ENCODE measurements around the gene STK17B. TPM values are rescaled to one million over a fixed set of nuclear protein-coding genes. Genes with fewer than 3 reads are reported as not detected.

Gene STK17B
- polyA plus RNA-seq, 2 of the 4 experiments (the other 2 are of a cell fraction): 4.0 to 9.2 TPM

DNA sequence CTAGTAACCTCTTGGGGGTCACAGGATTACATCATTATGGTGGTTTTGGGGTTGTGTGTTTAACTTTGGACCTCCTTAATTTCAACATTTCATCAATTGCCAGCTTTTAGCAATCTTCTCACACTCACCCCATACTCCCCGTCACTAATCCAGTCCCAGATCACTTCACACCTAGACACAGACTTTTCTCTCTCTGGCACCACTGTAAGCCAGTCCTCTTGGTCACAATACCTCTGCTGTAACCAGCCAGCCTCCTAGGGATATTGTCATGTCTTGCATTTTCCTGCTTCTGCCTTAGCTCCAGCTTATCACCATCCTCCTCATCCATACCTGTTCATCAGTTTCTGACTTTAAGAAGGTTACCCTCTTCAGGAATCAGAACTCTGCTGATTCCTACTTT lies 1.6 kb upstream of the STK17B start (continued):
- TF ChIP-seq REST (IDR thresholded peaks at IDR 0.05): no peak
- TF ChIP-seq, protein P1, sequence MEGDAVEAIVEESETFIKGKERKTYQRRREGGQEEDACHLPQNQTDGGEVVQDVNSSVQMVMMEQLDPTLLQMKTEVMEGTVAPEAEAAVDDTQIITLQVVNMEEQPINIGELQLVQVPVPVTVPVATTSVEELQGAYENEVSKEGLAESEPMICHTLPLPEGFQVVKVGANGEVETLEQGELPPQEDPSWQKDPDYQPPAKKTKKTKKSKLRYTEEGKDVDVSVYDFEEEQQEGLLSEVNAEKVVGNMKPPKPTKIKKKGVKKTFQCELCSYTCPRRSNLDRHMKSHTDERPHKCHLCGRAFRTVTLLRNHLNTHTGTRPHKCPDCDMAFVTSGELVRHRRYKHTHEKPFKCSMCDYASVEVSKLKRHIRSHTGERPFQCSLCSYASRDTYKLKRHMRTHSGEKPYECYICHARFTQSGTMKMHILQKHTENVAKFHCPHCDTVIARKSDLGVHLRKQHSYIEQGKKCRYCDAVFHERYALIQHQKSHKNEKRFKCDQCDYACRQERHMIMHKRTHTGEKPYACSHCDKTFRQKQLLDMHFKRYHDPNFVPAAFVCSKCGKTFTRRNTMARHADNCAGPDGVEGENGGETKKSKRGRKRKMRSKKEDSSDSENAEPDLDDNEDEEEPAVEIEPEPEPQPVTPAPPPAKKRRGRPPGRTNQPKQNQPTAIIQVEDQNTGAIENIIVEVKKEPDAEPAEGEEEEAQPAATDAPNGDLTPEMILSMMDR (IDR thresholded peaks at IDR 0.05): no peak

DNA sequence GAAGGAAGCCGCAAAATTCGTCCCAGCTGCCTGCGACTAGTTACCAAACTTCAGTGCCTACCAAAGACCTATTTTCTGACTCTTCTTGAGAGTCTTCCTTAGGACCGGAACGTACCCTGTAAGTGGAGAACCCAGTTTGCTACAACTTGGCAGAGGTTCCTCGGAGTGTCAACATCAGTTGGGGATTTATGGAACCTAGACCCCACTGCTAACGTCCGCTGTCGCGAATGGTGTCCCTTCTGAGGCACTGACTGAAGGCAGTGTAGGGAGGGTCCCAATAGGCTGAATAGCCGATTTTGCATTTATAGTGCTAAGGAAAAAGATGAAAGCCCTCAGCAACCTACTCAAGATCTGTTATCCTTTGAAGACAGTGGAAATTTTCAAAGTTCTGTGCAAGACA lies 568 bp upstream of the STK17B start:
- H3K4me1 ChIP-seq: peaks cover 29% of the 10 kb centered on the region
- TF ChIP-seq CBX2 (IDR thresholded peaks at IDR 0.05; ENCODE audit: borderline replicate concordance, low read depth) (no peak), HOXB13 (CRISPR knock-in tag; IDR thresholded peaks at IDR 0.05; ENCODE audit: low read depth) (no peak), HOXA7 (CRISPR knock-in tag; IDR thresholded peaks at IDR 0.05) (no peak), EHMT2 (IDR thresholded peaks at IDR 0.05; ENCODE audit: low read depth) (no peak), USF2 (IDR thresholded peaks at IDR 0.05) (no peak), SMC3 (IDR thresholded peaks at IDR 0.05) (no peak), MAZ (IDR thresholded peaks at IDR 0.05; ENCODE audit: borderline replicate concordance, low read depth, low read length) (no peak), HES2 (IDR thresholded peaks at IDR 0.05) (no peak), TFCP2L1 (CRISPR knock-in tag; IDR thresholded peaks at IDR 0.05) (no peak), HEYL (CRISPR knock-in tag; IDR thresholded peaks at IDR 0.05) (no peak), HDAC2 (IDR thresholded peaks at IDR 0.05) (no peak), EHF (CRISPR knock-in tag; IDR thresholded peaks at IDR 0.05) (no peak)
- H3K27ac ChIP-seq: peak overlapping the region; percentile 64 to 91
- H3K9me3 ChIP-seq: no peaks in the 10 kb centered on the region
- peak overlapping the region; percentile 79 for H3K4me2 ChIP-seq
- DNase-seq (ENCODE audit: low read depth in 1 of 2, low spot score in 1 of 2): no peak
- CTCF ChIA-PET: no interaction called here
- 32% methylated on average over 11 of the region's 11 CpGs for WGBS (ENCODE audit: missing lambda C conversion rate)
- H3K4me3 ChIP-seq: peak overlapping the region; percentile 90
- ATAC-seq: peak in 1 of 2 experiments; percentile 2; a peak in 2 of 6 replicates
- POLR2A ChIA-PET: interaction anchor here (0.6 to 1.5 kb wide), 5 partner anchors 12 to 712 kb away, joined by 3 to 11 read pairs (median 6); partner anchors contain the start of gene DNAH7
- FAIRE-seq: no peak

DNA sequence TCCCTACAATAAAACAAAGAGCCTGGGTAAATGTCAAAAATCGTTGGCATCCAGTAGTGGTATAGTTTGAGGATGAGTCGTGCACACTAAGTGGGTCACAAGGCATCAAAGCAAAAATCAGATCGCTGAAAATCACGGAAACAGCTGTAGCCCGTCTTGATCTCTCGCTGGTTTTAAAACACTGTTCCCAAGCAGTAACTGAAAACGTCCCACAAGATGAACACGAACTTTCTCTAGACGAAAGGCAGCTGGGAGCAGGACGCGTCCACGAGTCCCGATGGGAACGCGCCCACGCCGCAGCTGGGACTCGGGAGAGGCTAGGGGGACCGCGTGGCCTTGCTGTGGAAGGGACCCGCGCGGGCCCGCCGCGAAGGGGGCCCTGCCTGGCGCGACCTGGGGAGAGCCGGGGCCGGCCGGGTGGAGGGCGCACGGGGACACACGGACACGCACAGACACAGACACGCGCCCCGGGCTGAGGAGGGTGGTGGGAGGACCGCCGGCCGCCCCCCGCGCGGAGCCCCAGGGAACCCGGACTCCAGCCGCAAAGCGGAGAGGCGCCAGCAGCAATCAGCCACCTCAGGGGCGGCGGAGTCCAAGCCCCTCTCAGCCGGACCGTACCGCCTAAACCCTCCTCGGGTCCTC lies 651 bp downstream of the STK17B start:
- FAIRE-seq (no peak), ATAC-seq (peak; percentile 60 to 65), DNase-seq (ENCODE audit: low read depth in 1 of 2, low spot score in 1 of 2) (peak in 1 of 2 experiments; percentile 31)
- 3% methylated on average over 39 of the region's 54 CpGs for WGBS (ENCODE audit: missing lambda C conversion rate)
- Histone ChIP-seq H3K9me3 (no peaks in the 10 kb centered on the region), H3K4me1 (peaks cover 32% of the 10 kb centered on the region), H3K27ac (peak overlapping the region; percentile 82 to 91), H3K4me3 (peak overlapping the region; percentile 90), H3K4me2 (peak overlapping the region; percentile 79)
- ChIA-PET CTCF (interaction anchor here (0.6 to 1.9 kb wide), 4 partner anchors 90 to 1207 kb away, joined by 3 to 6 read pairs (median 6); no protein-coding TSS in a partner anchor), POLR2A (interaction anchor here (0.6 to 1.5 kb wide), 8 partner anchors 11 to 106 kb away, joined by 3 to 11 read pairs (median 4); partner anchors contain the start of gene DNAH7)
- TF ChIP-seq REST (IDR thresholded peaks at IDR 0.05): no peak
- TF ChIP-seq ZSCAN20 (CRISPR knock-in tag; IDR thresholded peaks at IDR 0.05): no peak
- TF ChIP-seq EHMT2 (IDR thresholded peaks at IDR 0.05; ENCODE audit: low read depth): no peak
- no peak for TF ChIP-seq POLR2AphosphoS2 (conservative IDR thresholded peaks at IDR 0.05; ENCODE audit: low read length)
- TF ChIP-seq BCL3 (IDR thresholded peaks at IDR 0.05): no peak
- TF ChIP-seq HDAC2 (IDR thresholded peaks at IDR 0.05): no peak
- peak; percentile 8; the same call in 1 of the 2 replicates for TF ChIP-seq MAX (IDR thresholded peaks at IDR 0.05)
- no peak for TF ChIP-seq EHF (CRISPR knock-in tag; IDR thresholded peaks at IDR 0.05)
- TF ChIP-seq GATA3 (IDR thresholded peaks at IDR 0.05; ENCODE audit: borderline replicate concordance): peak; percentile 8; the same call in 1 of the 2 replicates

Data from A549 (cell line).